HG03159 (cell line): ENCODE results near the gene RANBP3.
"Not testable (repeated sequence)": the region's sequence is repeated elsewhere in the genome, so short reads cannot be mapped to it uniquely, and the experiment has no call there.

Experiments
- ATAC-seq: cut with Tn5 transposase; IDR thresholded peaks from one replicate; pipeline ENCODE4 v1.9.1; 2021; ENCODE audit warnings: mild to moderate bottlenecking, moderate library complexity; ENCODE audit not compliant: unreplicated experiment

RANBP3 gene

DNA sequence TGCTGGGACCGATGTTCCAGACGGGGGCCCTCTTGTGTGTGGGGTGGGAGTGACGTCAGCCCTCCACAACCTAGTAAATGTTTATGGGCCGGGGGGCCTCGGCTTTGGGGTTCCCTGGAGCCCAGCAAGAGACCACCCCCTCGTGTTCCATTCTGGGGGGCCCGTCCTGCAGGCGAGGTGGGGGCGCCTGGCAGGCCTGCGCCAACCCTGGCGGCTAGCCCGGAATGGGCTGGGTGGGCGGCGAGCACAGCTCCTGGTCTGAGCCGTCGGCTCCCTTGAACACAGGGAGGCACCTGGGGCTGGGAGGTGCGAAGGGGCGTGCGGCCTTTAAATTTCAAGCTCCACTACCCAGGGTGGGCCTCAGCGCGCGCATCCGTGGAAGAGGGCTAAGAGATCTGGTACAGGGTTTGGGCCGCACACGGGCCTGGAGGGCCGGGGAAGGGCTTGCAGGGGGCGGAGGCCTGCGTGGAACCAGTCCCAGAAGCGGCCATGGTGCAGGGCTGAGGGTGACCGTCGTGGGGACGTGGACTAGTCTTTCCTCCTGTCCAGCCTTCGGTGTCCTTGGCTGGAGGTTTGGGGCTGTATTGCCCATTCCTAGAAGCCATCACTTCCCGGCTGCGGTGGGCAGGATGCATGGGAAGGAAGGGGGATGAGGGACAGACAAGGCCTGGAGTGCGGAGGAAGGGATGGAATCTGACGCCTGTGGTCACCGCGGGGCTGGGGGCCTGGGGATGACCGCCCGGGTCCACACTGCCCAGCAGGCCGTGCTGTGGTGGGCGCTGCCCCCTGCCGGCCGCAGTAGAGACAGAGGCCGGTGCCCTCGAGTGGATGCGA, 85.8 kb downstream of the RANBP3 start:
- no peak for ATAC-seq

DNA sequence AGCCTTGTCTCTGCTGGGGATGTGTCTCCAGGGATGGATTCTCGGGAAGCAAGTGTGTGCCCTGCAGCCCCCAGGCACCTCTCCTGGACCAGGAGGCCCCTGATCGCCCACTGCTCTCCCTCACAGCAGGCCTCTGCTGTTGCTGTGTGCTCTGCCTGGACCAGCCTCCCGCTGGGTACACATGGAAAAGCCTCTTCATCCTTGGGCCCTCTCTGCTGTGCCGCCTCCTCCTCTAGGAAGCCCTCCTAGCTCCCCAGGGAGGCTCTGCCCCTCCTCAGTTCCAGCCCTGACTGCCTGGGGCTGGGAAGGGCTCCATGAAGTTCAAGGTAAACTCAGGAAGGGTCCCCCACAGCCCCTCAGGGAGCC, 86.4 kb downstream of the RANBP3 start:
- no peak for ATAC-seq

DNA sequence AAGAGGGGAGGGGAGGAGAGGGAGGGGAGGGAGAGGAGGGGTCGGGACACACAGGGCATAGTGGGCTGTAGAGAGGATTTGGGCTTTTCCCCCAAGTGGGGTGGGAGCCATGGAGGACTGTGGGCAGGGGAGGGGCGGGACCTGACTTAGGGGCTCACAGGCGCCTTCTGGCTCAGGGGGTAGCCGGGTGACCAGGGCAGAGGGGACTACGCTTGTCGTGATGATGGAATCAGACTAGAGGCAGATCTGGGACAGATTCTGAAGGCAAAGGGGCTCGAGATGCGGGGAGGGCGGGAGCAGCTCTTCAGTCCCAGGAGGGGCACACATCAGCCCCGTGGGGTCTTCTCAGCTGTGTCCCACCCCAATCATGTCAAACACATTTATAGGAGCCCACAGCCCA, 87.8 kb downstream of the RANBP3 start:
- no peak for ATAC-seq

DNA sequence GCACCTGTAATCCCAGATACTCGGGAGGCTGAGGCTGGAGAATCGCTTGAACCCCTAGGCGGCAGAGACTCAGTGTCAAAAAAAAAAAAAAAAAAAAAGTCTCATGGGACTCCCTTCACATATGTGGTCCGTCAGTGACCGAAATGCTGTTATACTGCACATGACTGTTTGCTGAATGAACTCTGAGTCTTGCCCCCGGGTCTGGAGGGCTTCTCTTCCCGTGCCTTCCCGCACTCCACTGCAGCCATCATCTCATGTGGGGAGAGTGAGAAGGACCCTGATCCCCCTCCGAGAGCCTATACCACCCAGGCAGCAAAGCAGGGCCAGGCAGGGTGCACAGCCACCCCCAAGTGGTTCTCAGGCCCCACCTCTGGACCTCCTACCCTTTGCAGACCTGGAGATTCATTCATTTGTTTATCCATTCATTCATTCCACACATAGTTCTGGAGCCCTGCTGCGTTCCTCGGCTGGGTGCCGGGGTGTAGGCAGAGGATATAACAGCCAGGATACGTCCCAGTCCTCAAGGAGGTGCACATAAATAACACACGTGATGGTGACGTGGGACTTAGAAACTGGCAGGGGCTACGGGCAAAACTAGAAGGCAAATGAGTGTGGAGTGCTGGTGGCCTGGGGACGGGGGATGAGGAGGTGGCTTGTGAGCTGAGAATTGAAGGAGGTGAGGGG, 88.5 kb downstream of the RANBP3 start:
- ATAC-seq: no peak

DNA sequence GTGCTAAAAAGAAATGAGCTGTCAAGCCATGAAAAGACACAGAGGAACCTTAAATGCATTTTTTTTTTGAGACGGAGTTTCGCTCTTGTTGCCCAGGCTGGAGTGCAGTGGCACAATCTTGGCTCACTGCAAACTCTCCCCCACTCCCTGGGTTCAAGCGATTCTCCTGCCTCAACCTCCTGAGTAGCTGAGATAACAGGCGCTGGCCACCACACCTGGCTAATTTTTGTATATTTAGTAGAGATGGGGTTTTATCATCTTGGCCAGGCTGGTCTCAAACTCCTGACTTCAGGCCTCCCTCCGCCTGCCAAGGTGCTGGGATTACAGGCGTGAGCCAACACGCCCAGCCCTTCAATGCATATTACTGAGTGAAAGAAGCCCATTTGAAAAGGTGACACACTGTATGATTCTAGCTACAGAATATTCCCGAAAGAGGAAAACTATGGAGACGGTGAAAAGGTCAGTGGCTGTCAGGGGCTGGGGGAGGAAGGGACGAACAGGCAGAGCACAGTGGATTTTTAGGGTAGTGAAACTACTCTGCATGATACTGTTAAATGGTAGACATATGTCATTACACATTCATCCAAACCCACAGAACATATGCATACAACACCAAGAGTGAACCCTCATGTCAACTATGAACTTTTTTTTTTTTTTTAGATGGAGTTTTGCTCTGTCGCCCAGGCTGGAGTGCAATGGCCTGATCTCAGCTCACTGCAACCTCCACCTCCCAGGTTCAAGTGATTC, 93.7 kb downstream of the RANBP3 start:
- ATAC-seq: not testable (repeated sequence)

DNA sequence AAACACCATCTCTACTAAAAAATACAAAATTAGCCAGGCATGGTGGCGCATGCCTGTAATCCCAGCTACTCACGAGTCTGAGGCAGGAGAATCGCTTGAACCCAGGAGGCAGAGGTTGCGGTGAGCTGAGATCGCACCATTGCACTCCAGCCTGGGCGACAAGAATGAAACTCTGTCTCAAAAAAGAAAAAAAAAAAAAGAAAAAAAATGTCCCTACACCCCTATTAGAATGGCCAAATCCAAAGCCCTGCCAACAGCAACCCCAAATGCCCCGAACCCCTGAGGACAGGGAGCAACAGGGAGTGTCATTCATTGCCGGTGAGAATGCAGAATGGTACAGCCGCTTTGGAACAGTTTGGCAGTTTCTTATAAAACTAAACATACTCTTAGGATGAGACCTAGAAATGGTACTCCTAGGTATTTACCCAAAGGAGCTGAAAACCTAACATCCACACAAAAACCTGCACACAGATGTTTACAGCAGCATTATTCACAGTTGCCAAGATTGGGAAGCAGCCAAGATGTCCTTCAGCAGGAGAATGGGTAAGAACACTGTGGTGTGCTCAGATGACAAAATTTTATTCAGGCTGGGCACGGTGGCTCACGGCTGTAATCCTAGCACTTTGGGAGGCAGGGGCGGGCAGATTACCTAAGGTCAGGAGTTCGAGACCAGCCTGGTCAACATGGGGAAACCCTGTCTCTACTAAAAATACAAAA, 94.6 kb downstream of the RANBP3 start:
- not testable (repeated sequence) for ATAC-seq

DNA sequence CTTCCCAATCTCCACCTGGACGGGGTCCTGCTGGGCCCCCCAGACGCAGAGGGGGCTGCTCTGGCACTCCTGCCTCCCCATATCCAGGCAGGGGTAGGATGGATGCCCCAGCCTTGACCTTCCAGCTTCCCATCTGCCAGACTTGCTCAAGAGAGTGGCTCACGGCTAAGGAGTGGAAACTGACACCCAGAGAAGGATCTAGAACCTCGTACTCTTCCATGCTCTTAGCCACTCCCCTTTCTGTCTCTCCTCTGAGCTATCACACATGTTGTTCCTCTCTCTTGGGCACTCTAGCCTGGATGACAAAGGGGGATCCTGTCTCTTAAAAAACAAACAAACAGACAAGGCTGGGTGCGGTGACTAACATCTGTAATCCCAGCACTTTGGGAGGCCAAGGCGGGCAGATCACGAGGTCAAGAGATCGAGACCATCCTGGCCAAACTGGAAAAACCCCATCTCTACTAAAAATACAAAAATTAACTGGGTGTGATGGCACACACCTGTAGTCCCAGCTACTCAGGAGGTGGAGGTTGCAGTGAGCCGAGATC, 95.4 kb downstream of the RANBP3 start:
- ATAC-seq: no peak

DNA sequence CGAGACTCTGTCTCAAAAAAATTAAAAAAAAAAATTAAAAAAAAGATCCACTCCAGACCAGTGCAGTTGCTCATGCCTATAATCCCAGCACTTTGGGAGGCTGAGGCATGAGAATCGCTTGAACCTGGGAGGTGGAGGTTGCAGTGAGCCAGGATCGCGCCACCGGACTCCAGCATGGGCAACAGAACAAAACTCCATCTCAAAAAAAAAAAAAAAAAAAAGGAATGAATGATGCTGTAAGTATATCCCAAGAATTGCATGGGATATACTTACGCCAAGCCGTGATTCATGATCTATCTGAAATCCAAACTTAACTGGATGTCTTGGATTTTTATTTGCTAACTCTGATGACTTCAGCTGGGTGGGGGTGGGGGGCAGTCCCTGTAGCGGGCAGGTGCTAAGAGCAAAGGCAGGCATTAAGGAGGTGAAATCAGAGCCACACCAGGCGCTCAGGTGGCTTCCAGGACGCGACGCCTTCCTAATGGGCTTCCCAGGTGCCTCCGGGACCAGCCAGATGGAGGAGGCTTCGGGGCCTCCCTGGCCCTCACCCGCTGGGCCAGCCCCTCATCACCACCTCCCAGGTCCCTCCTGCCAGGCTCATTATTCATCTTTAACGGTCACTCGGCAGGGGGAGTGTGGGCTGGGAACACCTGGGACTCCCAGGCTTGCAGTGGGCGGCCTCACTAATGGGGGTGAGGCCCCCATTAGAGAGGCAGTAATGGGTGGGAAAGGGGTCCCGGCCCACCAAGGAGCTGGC, 96.2 kb downstream of the RANBP3 start:
- ATAC-seq: no peak

DNA sequence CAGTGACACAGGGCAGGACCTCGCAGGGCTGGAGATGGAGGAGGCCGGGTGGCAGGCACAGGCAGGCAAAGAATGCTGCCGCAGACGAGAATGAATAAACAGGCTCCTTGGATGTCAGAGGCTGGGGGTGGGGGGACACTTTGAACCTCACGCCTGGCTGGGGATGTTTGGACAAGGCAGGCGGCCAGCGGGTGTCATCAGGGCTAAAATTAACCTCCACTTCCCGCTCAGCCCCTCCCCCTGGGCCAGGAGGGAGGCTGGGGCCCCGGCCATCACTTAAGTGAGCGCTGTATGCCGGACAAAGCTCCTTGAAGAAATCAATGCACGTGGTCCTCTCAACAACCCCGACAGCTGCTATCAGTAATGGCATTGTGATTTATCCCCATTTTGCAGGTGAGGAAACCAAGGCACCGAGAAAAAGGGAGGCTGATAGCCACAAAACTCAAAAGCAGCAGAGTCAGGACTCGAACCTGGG, 97.3 kb downstream of the RANBP3 start:
- ATAC-seq: no peak

DNA sequence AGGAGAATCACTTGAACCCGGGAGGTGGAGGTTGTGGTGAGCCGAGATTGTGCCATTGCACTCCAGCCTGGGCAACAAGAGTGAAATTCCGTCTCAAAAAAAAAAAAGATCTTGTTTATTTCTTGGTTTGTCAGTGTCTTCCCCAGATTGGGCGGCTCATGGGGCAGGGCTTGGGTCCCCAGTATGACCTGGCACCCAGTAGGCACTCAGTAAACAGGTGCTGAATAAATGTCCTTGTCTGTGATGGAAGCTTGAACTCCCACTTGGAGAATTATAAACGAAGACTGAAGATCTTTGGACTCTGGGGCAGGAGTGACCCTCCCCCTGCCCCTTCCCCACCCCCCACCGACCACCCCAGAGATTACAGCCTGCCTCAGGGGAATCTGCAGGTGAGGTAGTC, 97.7 kb downstream of the RANBP3 start:
- no peak for ATAC-seq

DNA sequence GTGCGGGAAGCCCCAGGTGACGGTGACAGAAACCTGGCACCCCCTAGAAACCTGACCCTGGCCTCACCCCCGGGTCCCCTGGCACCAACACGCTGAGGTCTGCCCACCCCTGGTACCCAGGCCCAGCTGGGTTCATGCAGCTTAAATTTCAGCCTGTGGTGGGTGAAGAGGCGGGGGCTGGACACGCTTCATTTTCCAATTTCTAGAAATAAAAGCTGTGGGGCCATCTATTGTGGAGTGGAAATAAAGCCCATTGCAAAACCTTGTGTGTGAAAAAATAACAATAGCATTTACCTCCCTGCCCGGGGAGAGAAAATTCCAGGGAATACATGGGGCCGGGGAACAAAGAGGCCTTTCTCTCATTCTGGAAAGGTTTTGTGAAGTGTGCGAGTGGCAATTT, 100.1 kb downstream of the RANBP3 start:
- ATAC-seq: no peak

DNA sequence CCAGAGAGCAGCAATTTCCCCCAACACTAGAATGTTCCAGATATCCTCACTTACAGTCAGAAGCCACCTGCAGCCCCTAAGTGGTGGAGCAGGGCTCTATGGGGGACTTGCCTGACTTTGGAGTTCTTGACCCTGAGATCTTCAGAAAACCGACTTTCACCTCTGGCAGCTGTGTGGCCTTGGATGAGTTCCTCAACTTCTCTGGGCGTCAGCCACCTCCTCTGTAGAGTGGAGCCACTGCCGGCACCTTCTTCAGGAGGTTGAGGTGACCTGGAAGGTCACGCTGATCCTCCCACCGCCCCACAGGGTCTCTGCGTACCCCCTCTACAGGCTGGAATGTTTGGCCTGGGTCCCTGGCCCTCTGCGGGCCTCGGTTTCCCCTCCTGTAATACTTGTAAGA, 100.5 kb downstream of the RANBP3 start:
- no peak for ATAC-seq

DNA sequence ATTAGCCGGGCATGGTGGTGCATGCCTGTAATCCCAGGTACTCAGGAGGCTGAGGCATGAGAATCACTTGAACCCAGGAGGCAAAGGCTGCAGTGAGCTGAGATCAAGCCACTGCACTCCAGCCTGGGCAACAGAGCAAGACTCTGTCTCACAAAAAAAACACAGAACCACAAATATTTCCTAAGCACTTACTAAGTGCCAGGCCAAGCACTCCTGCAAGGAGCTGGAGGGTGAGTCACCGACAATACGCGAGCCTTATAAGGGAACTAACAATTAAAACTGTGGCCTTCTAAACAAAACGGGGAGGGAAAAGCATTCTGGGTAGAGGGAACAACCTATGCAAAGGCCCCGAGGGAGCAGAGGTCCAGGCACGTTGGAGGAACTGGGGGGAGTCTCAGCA, 103.4 kb downstream of the RANBP3 start:
- not testable (repeated sequence) for ATAC-seq

DNA sequence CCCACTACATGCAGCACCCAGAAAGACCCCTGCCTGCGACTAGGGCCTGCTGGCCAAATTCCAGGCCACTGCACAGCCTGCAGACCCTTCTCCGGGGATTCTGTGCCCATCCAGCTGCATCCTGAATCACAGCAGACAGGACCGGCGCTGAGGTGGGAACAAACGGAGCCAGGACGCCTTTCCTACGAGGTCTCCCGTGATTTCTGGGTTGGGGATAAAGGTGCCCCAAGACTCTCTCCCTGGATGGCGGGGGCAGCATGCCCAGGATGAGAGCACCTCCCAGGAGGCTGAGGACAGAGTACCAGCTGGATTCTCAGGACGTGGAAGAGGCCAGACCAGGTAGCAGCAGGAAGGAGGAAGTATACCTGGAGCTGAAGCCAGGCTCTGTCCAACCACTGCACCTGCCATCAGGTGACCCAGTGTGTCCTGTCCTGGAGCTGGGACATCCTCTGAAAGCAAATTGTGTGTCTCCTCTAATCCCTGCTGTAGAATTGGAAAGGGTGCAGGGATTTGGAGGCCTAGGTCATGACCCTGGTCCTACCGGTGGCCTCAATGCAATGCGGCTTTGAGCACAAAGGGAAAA, 104.2 kb downstream of the RANBP3 start:
- ATAC-seq: no peak

DNA sequence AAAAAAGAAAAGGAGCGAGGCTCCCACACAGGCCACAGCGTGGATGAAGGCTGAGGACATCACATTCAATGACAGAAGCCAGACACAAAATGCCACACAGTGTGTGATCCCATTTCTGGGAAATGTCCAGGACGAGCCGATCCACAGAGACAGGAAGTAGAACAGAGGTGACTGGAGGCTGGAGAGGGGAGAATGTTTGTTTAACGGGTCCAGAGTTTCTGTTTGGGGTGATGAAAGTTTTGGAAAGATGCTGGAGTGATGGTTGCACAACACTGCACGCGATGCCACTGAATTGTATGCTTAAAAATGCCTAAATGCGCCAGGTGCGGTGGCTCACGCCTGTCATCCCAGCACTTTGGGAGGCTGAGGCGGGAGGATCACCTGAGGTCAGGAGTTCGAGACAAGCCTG, 107.0 kb downstream of the RANBP3 start:
- ATAC-seq: no peak

DNA sequence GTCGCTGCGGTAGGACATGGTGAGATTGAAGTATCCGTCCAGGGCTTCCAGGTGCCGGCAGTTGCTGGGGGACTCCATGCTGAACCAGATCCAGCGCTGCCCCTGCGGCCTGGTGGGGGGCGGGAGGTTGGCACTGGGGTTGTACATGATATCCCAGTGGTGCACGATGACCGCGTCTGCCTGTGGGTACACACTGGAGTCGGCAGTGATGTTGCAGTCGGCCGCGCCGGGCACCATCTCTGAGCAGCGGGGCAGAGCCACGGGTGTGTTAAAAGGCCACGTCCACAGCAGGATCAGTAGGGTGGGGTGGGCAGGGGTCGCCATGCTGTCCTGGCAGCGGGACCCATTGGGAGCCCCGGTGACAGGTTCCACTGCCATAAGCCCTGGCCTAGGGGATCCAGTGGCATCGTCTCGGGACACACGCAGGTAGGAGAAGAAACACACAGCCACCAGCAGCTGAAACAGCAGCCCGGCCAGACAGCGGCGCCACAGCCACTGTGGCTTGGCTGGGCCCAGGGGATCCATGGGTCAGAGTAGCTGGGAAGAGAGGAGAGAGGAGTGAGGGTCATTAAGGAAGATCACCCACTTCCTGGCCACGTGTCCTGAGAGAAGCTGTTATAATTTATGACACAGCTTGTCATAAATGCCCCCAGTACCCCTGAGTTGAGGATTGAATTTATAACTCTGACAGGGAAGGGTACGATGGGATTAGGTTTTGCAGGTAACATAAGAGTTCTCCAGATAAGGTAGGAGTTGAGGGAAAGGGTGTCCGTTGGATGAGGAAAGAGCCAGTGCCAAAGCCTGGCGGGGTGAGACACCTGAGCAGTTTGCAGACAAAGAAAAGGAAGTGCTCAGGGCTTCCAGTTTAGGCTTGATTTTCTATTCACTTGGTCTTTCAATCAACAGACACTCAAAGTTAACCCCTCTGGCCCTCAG, 110.5 kb downstream of the RANBP3 start:
- no peak for ATAC-seq
